Stimulated activated CD8-positive, alpha-beta memory T cell treated with anti-CD3 and anti-CD28 coated beads, Interleukin-15, amount 100 ng/mL, for 24 hours (primary cell): ENCODE data around the gene DDIT3.
"Not testable (repeated sequence)": the region's sequence is repeated elsewhere in the genome, so short reads cannot be mapped to it uniquely, and the experiment has no call there.

ENCODE experiments used
- DNase-seq: peaks from one replicate; pipeline ENCODE4 v3.0.0-alpha.2; 2020; ENCODE audit warnings: low read depth

Gene DDIT3, protein sequence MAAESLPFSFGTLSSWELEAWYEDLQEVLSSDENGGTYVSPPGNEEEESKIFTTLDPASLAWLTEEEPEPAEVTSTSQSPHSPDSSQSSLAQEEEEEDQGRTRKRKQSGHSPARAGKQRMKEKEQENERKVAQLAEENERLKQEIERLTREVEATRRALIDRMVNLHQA

GRCh38 chr12:57520053-57520818, at the start of gene DDIT3:
Gene DDIT3, minus strand, starts transcription at chr12:57520514. Its CDS starts 3,108 bp downstream, at chr12:57517406.
- peak; percentile 97 for DNase-seq

GRCh38 chr12:57569858-57570257, 49.5 kb upstream of the DDIT3 start:
- DNase-seq: no peak

DNA sequence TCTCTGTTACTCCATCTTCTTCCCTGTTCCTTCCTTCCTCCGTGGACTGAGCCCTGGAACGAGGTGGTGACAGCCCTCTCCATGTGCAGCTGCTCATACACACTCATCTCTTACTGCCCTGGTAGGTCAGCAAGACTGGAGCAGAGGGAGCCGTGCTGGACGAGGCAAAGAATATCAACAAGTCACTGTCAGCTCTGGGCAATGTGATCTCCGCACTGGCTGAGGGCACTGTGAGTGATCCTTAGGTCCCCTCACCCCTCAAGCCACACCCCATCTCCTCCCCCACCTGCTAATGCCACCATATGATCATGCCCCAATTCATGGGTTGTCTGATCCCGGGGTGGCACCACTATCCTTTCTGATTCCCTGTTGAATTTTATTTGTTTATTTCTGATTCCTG, 48.5 kb upstream of the DDIT3 start:
- DNase-seq: no peak

DNA sequence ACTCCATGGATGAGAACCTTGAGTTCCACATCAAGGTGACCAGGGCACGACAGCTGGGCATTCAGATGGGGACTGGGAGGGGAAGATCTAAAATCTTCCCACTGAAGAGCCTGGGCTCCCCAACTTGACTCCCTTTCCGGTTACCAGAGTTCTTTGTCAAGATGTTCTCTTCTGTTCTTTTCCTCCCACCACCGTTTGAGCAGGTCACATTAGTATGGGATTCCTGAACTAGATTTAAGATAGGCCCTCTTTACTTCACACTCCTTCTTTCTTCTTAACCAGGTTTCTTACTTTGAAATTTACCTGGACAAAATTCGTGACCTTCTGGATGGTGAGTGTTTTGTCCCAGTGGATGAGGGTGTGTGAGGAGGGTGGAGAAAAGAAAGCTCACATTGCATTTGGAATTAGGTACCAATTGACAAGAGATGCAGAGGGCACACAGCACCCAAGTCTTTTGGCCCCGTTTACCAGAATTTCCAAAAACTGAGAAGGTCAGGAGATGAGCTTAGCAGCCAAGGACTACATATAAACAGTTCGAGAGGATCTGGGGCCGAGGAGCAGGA, 43.9 kb upstream of the DDIT3 start:
- no peak for DNase-seq

DNA sequence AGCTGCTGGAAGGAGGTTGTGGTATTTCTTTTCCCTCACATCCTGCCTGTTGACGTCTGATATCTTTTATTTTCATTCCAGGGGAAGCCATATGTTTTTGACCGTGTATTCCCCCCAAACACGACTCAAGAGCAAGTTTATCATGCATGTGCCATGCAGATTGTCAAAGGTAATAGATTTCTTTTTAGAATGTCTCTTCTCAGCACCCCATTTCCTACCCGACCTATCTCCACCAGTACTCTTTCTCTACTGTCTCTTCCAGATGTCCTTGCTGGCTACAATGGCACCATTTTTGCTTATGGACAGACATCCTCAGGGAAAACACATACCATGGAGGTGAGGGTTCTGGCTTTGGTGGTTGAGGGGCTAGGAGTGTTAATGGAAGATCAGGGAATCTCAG, 43.0 kb upstream of the DDIT3 start:
- no peak for DNase-seq

- not testable (repeated sequence) for DNase-seq
Measured at GRCh38 chr12:57561117-57561516, 40.8 kb upstream of the DDIT3 start.

- no peak for DNase-seq
Measured at GRCh38 chr12:57560516-57560915, 40.2 kb upstream of the DDIT3 start.

GRCh38 chr12:57558864-57559263, 38.5 kb upstream of the DDIT3 start:
- no peak for DNase-seq

DNA sequence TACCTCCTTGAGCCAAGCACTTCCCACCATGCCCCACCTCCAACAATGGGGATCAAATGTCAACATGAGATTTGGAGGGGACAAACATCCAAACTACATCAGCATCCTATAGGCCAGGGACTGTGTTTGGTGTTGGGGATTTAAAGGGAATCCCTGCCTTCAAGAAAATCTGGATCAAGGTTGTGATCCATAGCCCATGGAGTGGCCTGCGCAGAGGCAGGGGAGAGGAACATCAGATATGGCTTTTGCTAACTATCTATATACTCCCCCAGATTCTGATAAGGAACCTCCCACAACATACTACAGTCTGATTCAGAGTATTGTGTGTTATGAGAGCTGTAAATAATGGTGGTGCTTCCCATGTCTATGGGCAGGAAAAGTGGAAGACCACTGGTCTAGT, 34.6 kb upstream of the DDIT3 start:
- DNase-seq: no peak

DNA sequence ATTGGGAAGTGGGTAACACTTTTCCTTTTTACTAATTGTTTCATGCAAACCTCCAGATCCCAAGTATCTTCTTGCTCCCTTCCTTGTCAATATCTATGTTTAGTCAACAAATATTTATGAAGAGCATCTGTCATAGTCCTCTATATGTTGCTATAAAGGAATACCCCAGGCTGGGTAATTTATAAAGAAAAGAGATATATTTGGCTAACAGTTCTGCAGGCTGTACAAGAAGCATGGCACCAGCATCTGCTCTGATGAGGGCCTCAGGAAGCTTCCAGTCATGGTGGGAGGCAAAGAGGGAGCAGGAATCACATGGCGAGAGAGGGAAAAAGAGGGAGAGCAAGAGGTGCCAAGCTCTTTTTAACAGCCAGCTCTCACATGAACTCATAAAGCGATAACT, 34.1 kb upstream of the DDIT3 start:
- DNase-seq: no peak

- DNase-seq: no peak
Measured at GRCh38 chr12:57553343-57554202, 33.3 kb upstream of the DDIT3 start.

GRCh38 chr12:57552835-57553313, 32.6 kb upstream of the DDIT3 start:
- DNase-seq: no peak

- DNase-seq: no peak
Measured at GRCh38 chr12:57552306-57552651, 32.0 kb upstream of the DDIT3 start.

GRCh38 chr12:57551637-57552305, 31.5 kb upstream of the DDIT3 start:
- DNase-seq: no peak

- DNase-seq: no peak
Measured at GRCh38 chr12:57550641-57551549, 30.6 kb upstream of the DDIT3 start.

GRCh38 chr12:57549909-57550640, 29.8 kb upstream of the DDIT3 start, which contains the start of gene KIF5A:
Gene KIF5A, plus strand, starts transcription at chr12:57550044. Its CDS starts 228 bp downstream, at chr12:57550272.
- peak; percentile 30 for DNase-seq

- DNase-seq: no peak
Measured at GRCh38 chr12:57549203-57549908, 29.0 kb upstream of the DDIT3 start.

GRCh38 chr12:57548488-57548887, 28.2 kb upstream of the DDIT3 start:
- DNase-seq: no peak

DNA sequence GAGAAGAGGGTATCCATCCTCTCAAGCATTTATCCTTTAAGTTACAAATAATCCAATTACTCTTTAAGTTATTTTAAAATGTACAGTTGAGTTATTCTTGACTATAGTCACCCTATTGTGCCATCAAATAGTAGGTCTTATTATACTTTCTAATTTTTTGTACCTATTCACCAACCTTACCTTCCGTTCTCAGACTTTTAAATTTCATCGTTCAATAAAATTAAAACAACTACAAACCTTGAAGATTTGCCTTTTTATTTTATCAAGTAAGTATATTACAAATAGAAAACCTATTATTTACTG, 27.6 kb upstream of the DDIT3 start:
- no peak for DNase-seq
